HepG2 (cell line): ENCODE results near the gene DUSP9. TPM values are rescaled to one million over a fixed set of nuclear protein-coding genes. Genes with fewer than 3 reads are reported as not detected.
A peak's percentile ranks its signal among the peaks of the same experiment; 100 is the strongest.

Experiments
- BCL6 ChIP-seq: IDR thresholded peaks from 2 replicates; pipeline ENCODE4 v1.6.1; 2016; ENCODE audit warnings: missing genetic modification reagents, missing compliant biosample characterization
- BRCA1 ChIP-seq: sonication (generic); formaldehyde crosslinking; IDR thresholded peaks from 2 replicates; pipeline ENCODE4 v1.4.0; 2020; ENCODE audit warnings: missing genetic modification reagents
- CBFB ChIP-seq: sonication (generic); formaldehyde crosslinking; IDR thresholded peaks from 2 replicates; pipeline ENCODE4 v1.4.0; 2020; ENCODE audit warnings: missing genetic modification reagents
- ETV6 ChIP-seq: sonication (generic); formaldehyde crosslinking; conservative IDR thresholded peaks from 2 replicates; pipeline ENCODE4 v1.4.0; 2020; ENCODE audit warnings: missing genetic modification reagents
- LCORL ChIP-seq, 2 experiments: fragments of 450-650 bp in 1 of 2; sonication (generic) in 1 of 2; formaldehyde crosslinking in 1 of 2; IDR thresholded peaks; 2 replicates each; pipeline versions ENCODE4 v1.5.0 to v1.6.1; 2017 to 2020; ENCODE audit warnings: antibody characterized with exemption in 1 of 2, missing genetic modification reagents in 1 of 2
- NONO ChIP-seq, 2 experiments: fragments of 450-650 bp in 1 of 2; sonication (generic) in 1 of 2; formaldehyde crosslinking in 1 of 2; IDR thresholded peaks in 1 of 2; conservative IDR thresholded peaks in 1 of 2; 2 replicates each; pipeline versions ENCODE4 v1.6.1 to v1.8.0; 2017 to 2022; ENCODE audit warnings: mild to moderate bottlenecking in 1 of 2, missing genetic modification reagents in 1 of 2, moderate library complexity in 1 of 2
- PITX1 ChIP-seq: sonication (generic); formaldehyde crosslinking; IDR thresholded peaks from 2 replicates; pipeline ENCODE4 v1.5.1; 2020; ENCODE audit warnings: mild to moderate bottlenecking, missing genetic modification reagents
- THAP11 ChIP-seq: IDR thresholded peaks from 2 replicates; pipeline ENCODE4 v1.6.1; 2016; ENCODE audit warnings: missing biosample characterization, missing genetic modification reagents
- ZFP62 ChIP-seq: sonication (generic); formaldehyde crosslinking; IDR thresholded peaks from 2 replicates; pipeline ENCODE4 v1.4.0; 2020; ENCODE audit warnings: missing genetic modification reagents
- ZNF33B ChIP-seq: sonication (generic); formaldehyde crosslinking; IDR thresholded peaks from 2 replicates; pipeline ENCODE4 v1.5.1; 2020; ENCODE audit warnings: mild to moderate bottlenecking, missing genetic modification reagents
- ZNF343 ChIP-seq: sonication (generic); formaldehyde crosslinking; IDR thresholded peaks from 2 replicates; pipeline ENCODE4 v1.4.0; 2020; ENCODE audit warnings: mild to moderate bottlenecking, missing genetic modification reagents
- ZNF550 ChIP-seq: sonication (generic); formaldehyde crosslinking; IDR thresholded peaks from 2 replicates; pipeline ENCODE4 v1.4.0; 2020; ENCODE audit warnings: mild to moderate bottlenecking, missing genetic modification reagents, borderline replicate concordance
- ZSCAN21 ChIP-seq: sonication (generic); formaldehyde crosslinking; IDR thresholded peaks from 2 replicates; pipeline ENCODE4 v1.8.0; 2022; ENCODE audit warnings: mild to moderate bottlenecking, missing genetic modification reagents, moderate library complexity, borderline replicate concordance
- polyA plus RNA-seq, 8 experiments: library from polyadenylated mRNA; depleted of rRNA in 3 of 8; stranded (reverse) in 7 of 8; unstranded in 1 of 8; fragments of >200 nt; fragmentation: Illumina TruSeq in 4 of 8; extraction: Trizol in 4 of 8; gene quantifications; 2 replicates each; pipeline versions ENCODE4 v1.2.1 to v1.2.3, GENCODE V29; 2011 to 2016; ENCODE audit warnings: low read depth in 4 of 8, missing spikeins in 1 of 8, mixed read lengths in 1 of 8; ENCODE audit not compliant: insufficient read depth in 1 of 8
- total RNA-seq, 5 experiments: library from RNA; depleted of rRNA; stranded (reverse); fragments of >200 nt; fragmentation: Illumina TruSeq; extraction: Trizol; gene quantifications; 2 replicates each; pipeline ENCODE4 v1.2.3, GENCODE V29; 2016; ENCODE audit warnings: low read depth in 1 of 5
- TF ChIP-seq, protein P1 (sequence below): IDR thresholded peaks from 2 replicates; pipeline ENCODE4 v1.6.1; 2016
- TF ChIP-seq, protein P2 (sequence below): sonication (generic); formaldehyde crosslinking; IDR thresholded peaks from 2 replicates; pipeline ENCODE4 v1.4.0; 2020; ENCODE audit warnings: mild to moderate bottlenecking, missing genetic modification reagents
- TF ChIP-seq, protein P3 (sequence below): sonication (generic); formaldehyde crosslinking; IDR thresholded peaks from 2 replicates; pipeline ENCODE4 v1.4.0; 2020; ENCODE audit warnings: missing genetic modification reagents, mild to moderate bottlenecking, borderline replicate concordance
- TF ChIP-seq, protein P4 (sequence below): sonication (generic); formaldehyde crosslinking; IDR thresholded peaks from 2 replicates; pipeline ENCODE4 v1.5.0; 2020; ENCODE audit warnings: missing genetic modification reagents
- TF ChIP-seq, protein P5 (sequence below): sonication (generic); formaldehyde crosslinking; IDR thresholded peaks from 2 replicates; pipeline ENCODE4 v1.9.0; 2022; ENCODE audit warnings: missing genetic modification reagents, mild to moderate bottlenecking, borderline replicate concordance

Gene DUSP9
- total and polyA plus RNA-seq, 2 of the 13 experiments (the other 11 are each of a cell fraction or from before 2014, with no cell fraction given): 235 to 435 TPM

DNA sequence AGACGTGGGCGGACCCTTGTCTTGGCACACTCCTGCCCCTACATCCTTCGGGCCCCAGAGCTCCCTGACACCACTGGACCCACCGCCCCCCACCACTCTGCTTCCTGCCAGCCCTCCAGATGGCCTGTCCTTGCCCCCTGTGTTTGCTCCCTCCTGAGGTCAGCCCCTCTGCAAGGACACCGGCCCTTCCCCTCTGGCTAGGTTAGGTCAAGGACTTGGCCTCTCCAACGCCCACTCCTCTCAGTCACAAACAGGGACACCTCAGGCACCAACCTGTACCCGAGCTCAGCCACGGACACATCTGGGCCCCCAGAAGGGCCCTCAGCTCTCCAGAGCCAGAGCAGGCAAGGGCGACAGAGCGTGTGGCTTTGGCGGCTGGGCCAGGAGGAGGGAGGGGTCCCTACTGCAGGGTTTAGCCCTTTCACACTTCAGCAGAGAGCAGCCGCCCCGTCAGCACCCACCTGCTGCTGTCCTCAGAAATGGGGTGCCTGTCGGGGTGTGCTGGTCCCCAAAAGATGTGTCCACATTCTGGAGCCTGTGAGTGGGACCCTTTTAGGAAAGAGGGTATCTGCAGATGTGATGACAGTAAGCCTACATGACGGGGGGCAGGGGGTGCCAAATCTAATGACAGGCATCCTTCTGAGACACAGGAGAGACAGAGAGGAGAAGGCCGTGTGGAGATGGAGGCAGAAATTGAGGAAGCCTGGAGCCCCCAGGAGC, 23.5 kb upstream of the DUSP9 start (continued):
- TF ChIP-seq, protein P1, sequence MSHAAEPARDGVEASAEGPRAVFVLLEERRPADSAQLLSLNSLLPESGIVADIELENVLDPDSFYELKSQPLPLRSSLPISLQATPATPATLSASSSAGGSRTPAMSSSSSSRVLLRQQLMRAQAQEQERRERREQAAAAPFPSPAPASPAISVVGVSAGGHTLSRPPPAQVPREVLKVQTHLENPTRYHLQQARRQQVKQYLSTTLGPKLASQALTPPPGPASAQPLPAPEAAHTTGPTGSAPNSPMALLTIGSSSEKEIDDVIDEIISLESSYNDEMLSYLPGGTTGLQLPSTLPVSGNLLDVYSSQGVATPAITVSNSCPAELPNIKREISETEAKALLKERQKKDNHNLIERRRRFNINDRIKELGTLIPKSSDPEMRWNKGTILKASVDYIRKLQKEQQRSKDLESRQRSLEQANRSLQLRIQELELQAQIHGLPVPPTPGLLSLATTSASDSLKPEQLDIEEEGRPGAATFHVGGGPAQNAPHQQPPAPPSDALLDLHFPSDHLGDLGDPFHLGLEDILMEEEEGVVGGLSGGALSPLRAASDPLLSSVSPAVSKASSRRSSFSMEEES (CRISPR knock-in tag): peak; percentile 60; the same call in 1 of the 2 replicates
- TF ChIP-seq ZNF550 (no peak), THAP11 (CRISPR knock-in tag) (no peak), ZNF33B (CRISPR knock-in tag) (no peak), ZNF343 (CRISPR knock-in tag) (no peak), ZFP62 (no peak), BCL6 (CRISPR knock-in tag) (peak; percentile 47; the same call in 1 of the 2 replicates), ZSCAN21 (CRISPR knock-in tag) (no peak), NONO (IDR thresholded peaks at IDR 0.05) (no peak), NONO (CRISPR knock-in tag; conservative IDR thresholded peaks at IDR 0.05) (peak; percentile 89), ETV6 (CRISPR knock-in tag) (no peak), PITX1 (CRISPR knock-in tag) (peak; percentile 66), BRCA1 (CRISPR knock-in tag) (no peak), LCORL (IDR thresholded peaks at IDR 0.05) (no peak), LCORL (CRISPR knock-in tag; IDR thresholded peaks at IDR 0.05) (peak; percentile 67; the same call in 1 of the 2 replicates), CBFB (CRISPR knock-in tag) (no peak)
- TF ChIP-seq, protein P2, sequence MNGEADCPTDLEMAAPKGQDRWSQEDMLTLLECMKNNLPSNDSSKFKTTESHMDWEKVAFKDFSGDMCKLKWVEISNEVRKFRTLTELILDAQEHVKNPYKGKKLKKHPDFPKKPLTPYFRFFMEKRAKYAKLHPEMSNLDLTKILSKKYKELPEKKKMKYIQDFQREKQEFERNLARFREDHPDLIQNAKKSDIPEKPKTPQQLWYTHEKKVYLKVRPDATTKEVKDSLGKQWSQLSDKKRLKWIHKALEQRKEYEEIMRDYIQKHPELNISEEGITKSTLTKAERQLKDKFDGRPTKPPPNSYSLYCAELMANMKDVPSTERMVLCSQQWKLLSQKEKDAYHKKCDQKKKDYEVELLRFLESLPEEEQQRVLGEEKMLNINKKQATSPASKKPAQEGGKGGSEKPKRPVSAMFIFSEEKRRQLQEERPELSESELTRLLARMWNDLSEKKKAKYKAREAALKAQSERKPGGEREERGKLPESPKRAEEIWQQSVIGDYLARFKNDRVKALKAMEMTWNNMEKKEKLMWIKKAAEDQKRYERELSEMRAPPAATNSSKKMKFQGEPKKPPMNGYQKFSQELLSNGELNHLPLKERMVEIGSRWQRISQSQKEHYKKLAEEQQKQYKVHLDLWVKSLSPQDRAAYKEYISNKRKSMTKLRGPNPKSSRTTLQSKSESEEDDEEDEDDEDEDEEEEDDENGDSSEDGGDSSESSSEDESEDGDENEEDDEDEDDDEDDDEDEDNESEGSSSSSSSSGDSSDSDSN (CRISPR knock-in tag): peak; percentile 76
- TF ChIP-seq, protein P3, sequence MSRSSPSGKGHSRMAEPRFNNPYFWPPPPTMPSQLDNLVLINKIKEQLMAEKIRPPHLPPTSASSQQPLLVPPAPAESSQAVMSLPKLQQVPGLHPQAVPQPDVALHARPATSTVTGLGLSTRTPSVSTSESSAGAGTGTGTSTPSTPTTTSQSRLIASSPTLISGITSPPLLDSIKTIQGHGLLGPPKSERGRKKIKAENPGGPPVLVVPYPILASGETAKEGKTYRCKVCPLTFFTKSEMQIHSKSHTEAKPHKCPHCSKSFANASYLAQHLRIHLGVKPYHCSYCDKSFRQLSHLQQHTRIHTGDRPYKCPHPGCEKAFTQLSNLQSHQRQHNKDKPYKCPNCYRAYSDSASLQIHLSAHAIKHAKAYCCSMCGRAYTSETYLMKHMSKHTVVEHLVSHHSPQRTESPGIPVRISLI: no peak
- TF ChIP-seq, protein P4, sequence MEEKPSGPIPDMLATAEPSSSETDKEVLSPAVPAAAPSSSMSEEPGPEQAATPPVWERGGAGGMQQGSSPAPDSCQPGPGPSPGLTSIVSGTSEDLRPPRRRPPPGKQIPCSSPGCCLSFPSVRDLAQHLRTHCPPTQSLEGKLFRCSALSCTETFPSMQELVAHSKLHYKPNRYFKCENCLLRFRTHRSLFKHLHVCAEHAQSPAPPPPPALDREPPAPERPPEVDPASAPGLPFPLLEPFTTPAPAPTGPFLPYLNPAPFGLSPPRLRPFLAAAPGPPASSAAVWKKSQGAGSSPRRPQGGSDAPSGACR: no peak
- TF ChIP-seq, protein P5, sequence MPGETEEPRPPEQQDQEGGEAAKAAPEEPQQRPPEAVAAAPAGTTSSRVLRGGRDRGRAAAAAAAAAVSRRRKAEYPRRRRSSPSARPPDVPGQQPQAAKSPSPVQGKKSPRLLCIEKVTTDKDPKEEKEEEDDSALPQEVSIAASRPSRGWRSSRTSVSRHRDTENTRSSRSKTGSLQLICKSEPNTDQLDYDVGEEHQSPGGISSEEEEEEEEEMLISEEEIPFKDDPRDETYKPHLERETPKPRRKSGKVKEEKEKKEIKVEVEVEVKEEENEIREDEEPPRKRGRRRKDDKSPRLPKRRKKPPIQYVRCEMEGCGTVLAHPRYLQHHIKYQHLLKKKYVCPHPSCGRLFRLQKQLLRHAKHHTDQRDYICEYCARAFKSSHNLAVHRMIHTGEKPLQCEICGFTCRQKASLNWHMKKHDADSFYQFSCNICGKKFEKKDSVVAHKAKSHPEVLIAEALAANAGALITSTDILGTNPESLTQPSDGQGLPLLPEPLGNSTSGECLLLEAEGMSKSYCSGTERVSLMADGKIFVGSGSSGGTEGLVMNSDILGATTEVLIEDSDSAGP: 0 out of 2 replicates have a peak, but pooled peaks have one; percentile 59
